H4 (cell line): Measurements from ENCODE around the gene CEP192. TPM values are rescaled to one million over a fixed set of nuclear protein-coding genes. Genes with fewer than 3 reads are reported as not detected.
"Not testable (repeated sequence)": the region's sequence is repeated elsewhere in the genome, so short reads cannot be mapped to it uniquely, and the experiment has no call there.

Experiments
- DNase-seq: peaks from one replicate; pipeline ENCODE4 v3.0.0-alpha.2; 2015; ENCODE audit warnings: low spot score
- total RNA-seq: library from RNA; depleted of rRNA; stranded (reverse); fragments of >200 nt; shearing (Covaris generic); gene quantifications from 2 replicates; pipeline ENCODE4 v1.2.3, GENCODE V29; 2014; rRNA removed

Gene CEP192, protein sequence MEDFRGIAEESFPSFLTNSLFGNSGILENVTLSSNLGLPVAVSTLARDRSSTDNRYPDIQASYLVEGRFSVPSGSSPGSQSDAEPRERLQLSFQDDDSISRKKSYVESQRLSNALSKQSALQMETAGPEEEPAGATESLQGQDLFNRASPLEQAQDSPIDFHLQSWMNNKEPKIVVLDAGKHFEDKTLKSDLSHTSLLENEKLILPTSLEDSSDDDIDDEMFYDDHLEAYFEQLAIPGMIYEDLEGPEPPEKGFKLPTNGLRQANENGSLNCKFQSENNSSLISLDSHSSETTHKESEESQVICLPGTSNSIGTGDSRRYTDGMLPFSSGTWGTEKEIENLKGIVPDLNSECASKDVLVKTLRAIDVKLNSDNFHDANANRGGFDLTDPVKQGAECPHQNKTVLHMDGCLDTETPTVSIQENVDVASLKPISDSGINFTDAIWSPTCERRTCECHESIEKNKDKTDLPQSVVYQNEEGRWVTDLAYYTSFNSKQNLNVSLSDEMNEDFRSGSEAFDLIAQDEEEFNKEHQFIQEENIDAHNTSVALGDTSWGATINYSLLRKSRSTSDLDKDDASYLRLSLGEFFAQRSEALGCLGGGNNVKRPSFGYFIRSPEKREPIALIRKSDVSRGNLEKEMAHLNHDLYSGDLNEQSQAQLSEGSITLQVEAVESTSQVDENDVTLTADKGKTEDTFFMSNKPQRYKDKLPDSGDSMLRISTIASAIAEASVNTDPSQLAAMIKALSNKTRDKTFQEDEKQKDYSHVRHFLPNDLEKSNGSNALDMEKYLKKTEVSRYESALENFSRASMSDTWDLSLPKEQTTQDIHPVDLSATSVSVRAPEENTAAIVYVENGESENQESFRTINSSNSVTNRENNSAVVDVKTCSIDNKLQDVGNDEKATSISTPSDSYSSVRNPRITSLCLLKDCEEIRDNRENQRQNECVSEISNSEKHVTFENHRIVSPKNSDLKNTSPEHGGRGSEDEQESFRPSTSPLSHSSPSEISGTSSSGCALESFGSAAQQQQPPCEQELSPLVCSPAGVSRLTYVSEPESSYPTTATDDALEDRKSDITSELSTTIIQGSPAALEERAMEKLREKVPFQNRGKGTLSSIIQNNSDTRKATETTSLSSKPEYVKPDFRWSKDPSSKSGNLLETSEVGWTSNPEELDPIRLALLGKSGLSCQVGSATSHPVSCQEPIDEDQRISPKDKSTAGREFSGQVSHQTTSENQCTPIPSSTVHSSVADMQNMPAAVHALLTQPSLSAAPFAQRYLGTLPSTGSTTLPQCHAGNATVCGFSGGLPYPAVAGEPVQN (N-terminal part only)
- total RNA-seq: 10.2 and 15.4 TPM in 2 replicates

DNA sequence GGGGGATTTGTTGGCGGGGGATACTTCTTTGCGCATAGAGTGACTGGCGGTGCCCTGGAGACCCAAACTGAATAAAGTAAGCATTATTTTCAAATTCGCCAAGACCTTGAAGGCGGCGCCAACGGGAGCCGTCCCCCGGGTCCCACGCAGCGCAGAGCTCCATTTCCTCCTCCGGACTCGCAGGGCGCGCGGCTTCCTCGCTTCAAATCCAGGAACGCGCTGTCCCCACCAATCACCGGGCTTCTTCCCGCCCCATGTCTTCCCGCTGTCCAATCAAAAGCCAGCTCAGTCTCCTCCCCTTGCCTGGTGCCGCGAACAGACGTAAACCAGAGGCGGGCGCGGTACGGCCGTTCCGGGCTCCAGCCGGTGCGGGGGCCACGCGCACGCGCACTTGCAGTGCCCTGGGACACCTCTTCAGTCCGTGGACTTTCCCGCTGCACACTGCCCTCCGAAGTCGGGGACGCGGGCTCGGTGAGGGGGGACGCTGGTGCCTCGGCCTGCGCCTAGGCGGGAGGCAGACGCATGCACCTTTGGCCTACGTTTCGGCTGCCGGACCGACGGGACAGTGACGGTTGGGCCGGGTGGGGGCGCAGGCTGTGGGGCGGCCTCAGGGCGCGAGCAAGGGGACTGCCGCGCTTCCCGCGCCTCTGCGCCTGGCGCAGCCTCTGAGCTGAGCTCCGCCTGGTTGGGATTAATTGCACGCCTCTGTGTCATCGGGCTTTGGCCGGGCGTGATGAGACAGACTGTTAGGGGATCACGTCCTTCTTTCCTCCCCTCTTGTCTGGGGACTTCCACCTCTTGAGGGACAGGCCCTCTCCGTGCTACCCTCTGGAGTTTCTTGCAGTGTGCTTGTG lies at the start of gene CEP192:
Gene CEP192, plus strand, starts transcription at position 396 of the 854 bp plus-strand sequence. CDS start 8,063 bp downstream, outside the sequence.
- peak; percentile 97 for DNase-seq

DNA sequence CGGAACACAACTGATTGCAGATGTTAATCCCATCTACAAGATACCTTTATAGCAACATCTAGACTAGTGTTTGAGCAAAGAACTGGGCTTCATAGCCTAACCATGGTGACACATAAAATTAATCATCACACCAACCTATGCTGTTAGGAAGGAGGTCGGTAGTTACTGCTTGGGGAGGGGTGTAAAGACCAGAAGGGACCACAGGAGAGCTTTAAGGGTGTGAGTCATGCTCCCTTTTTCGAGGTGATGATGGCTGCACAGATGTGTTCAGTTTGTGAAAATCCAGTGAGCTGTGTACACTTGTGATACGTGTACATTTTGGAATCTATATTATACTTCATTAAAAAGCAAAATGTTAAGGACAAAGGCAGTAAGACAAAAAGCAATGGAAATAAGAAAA lies 47.9 kb upstream of the CEP192 start:
- DNase-seq: no peak

DNA sequence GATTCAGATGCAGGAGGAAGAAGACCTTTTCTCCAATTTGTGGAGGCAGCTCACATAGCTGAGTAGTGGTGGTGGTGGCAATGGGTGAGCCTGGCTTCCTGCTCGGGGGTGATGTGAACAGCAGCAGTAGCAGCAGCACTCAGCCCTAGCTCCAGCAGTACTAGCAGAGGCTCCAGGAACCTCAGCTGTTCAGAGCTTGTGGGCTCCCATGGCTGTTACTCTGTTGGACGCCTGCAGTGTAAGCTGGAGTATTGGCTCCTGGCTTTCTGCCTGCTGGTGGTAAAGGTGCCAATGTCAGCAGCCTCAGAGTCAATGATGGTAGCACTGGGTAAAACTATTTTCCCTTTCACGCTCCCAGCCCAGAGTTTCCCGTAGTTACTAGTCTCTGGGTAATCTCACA lies 46.5 kb upstream of the CEP192 start:
- DNase-seq: peak; percentile 26

DNA sequence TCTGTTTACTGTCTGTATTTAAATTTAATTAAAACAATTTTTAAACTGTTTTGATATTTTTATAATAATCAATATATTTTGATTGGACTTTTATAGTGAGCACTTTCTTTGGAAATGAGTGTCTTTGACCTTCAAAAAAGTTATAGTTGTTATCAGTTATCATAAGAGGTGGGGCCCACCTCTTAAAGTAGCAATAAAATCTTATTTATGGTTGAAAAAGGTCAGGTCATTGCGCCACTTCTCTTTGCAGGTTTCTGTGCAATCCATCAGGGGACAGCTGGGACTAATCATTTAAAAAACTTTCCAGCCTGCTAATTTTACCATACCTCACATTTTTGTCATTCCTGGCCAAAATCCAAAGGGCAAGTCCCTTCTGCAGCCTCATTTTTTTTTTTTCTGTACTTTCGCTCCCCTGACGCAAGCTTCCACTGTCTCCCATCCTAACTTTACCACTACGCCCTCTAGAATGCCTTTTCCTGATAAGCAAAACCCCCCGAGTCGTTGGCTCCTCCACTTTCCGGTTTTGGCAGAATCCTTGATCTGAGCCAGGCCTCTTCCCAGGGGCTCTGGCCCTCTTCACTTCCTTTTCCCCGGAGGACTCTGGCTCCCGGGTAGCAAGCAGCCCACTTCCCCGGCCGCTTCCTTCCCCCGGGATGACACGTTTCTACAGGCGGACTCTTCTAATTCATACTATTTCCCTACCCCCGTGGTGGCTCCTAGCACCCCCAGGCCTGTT lies 44.4 kb upstream of the CEP192 start:
- peak; percentile 57 for DNase-seq

DNA sequence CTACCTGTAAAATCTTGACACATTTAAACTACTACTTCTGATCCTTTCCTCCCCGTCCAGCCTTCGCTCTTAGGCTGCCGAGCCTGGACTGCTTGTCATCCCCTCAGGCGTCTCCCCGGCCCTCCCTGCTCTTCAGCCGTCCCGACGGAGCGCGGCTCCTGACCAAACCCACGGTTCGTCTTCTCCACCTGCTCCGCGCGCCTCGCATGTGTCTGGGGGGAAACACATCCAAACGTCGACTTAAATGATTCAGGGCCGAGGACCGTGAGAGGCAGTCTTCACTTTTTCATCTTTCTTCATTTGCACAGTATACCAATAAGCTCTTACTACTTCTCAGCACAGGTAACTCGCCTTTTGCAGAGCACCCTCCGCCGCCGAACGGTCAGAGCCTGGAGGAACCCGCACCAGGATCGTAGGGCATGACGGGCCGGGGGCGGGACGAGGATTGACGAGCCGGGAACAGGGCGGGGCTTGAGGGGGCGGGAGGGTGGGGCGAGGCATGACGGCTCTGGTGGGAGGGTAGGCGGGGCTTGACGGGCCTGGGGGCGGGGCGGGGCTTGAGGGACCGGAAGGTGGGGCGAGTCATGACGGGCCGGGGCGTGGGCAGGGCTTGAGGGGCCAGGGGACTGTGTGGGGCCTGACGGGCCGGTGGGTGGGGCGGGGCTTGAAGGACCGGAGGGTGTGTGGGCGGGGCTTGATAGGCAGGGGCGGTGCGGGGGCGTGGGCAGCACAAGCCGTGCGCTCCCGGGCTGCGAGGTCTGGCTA lies 43.7 kb upstream of the CEP192 start, which contains the start of gene SEH1L:
Gene SEH1L, plus strand, starts transcription at position 727 of the 765 bp plus-strand sequence. CDS start 111 bp downstream, outside the sequence.
- peak; percentile 91 for DNase-seq

DNA sequence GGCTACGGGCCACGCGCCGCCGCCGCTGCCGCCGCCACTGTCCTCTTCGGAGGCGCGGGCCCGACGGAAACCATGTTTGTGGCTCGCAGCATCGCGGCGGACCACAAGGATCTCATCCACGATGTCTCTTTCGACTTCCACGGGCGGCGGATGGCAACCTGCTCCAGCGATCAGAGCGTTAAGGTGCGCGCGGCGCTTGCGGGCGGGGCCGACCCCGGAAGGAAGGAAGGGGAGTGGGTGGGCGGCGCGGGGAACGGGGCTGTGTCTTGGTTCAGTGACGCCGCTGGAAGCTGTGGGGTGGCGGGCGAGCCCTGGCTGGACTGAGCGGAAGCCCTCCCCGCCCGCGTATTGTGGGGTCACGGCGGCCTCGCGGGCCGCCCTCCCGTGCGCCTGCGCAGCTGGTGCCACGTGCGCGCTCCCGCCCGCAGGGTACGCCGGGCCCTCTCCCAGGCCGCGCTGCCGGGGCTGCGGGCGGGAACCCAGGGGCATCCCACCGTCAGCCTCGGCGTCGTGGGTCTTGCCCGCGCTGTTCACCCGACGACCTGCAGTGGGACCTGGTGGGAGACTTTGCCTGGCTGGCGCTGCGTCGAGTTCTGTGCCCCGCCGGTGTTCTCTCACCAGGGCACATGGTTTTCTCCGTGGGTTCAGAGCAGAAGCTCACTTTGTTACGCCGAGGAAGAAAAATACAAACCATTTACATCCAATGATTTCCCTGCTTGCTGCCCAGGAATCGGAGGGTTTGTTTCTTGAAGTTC lies 42.9 kb upstream of the CEP192 start:
- peak; percentile 91 for DNase-seq

DNA sequence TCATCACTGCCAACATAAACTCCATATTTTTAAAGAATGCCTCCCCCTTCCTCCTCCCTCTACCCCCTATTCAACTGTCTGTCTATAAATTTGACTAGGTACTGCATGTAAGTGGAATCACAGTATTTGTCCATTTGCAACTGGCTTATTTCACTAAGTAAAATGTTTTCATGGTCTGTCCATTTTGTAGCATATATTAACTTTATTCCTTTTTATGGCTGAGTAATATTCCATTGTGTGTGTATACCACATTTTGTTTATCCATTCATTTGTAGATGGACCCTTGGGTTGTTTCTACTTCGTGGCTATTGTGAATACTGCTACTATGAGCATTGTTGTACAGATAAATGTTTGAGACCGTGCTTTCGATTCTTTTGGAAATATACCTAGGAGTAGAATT lies 32.7 kb upstream of the CEP192 start:
- DNase-seq: no peak

DNA sequence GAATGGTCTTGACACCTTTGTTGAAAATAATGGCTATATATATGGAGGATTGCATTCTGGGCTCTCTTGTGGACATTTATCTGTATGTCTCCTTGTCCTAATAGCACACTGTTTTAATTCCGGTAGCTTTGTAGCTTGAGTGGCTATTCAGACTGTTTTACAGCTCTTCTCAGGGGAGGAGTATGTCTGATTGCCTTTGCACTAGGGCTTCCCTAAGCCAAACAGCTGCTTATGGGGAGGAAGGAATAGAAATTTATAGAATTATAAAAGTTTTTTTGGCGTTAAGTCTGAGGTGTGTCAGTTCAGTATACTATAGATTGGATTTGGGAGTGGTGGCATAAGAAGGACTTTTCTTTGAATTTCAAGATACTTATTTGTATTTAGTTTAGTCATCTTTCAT lies 30.8 kb upstream of the CEP192 start:
- DNase-seq: no peak

DNA sequence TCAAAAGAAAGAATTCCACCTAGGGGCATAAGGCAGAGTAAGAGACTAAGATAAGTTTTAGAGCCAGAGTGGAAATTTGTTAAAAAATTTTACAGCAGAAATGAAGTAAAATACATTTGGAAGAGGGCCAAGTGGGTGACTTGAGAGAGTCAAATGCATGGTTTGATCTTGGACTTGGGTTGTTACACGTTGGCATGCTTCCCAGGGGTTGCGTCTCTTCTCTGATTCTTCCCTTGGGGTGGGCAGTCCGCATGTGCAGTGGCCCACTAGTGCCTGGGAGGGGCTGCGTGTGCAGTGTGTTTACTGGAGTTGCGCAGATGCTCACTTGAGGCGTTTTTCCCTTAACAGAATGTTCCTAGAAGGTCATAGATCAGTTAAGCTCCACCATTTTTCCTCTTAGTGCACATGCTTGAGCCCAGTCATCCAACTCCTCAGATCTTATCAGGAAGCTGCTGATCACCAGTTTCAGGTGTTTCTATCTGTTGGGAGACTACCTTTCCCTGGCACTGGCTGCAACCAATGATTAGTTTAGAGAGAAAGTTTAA lies 30.2 kb upstream of the CEP192 start:
- DNase-seq: no peak

DNA sequence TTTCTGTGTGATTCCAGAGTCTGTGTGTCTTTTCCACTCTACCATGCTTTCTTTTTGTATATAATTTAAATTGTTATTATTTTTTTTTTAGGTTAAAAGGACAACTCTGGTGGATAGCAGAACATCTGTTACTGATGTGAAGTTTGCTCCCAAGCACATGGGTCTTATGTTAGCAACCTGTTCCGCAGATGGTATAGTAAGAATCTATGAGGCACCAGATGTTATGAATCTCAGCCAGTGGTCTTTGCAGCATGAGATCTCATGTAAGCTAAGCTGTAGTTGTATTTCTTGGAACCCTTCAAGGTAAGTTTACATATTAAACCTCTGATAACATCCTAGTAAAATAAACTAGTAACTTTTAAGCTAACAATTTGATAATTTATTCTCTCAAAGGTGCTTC lies 28.1 kb upstream of the CEP192 start:
- DNase-seq: no peak

DNA sequence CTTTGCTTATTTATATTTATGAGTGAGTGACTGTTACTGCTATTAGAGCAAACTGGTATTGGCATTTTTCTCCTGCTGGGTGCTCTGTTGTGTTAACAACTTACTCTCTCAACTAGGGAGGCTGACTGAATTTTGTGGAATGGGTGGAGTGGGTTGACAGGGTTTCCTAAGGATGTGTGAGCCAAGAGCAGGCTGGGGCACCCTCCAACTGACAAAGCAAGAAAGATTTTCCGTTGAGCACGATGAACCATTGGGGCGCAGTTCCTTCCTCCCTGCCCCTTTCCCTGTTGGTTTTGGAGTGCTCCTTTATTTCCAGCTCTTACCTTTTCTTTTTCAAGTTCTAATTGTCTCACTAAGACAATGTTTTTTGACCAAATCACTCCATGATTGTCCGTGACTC lies 23.0 kb upstream of the CEP192 start:
- no peak for DNase-seq

DNA sequence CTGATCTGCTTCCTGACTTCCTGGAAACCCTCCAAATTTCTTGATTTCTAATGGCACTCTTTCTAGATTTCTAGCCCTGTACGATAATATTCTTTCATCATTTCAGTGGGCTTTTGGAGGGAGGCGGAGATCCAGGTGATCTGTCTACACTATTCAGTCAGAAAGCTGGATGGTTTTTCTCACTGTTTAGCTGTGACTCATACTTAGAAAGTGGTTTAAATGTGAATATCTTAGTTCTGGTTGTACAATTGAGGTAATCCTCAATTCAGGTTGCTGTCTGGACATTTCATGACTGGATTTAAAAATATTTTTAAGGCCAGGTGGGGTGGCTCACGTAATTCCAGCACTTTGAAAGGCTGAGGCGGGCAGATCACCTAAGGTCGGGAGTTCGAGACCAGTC lies 22.5 kb upstream of the CEP192 start:
- DNase-seq: no peak

DNA sequence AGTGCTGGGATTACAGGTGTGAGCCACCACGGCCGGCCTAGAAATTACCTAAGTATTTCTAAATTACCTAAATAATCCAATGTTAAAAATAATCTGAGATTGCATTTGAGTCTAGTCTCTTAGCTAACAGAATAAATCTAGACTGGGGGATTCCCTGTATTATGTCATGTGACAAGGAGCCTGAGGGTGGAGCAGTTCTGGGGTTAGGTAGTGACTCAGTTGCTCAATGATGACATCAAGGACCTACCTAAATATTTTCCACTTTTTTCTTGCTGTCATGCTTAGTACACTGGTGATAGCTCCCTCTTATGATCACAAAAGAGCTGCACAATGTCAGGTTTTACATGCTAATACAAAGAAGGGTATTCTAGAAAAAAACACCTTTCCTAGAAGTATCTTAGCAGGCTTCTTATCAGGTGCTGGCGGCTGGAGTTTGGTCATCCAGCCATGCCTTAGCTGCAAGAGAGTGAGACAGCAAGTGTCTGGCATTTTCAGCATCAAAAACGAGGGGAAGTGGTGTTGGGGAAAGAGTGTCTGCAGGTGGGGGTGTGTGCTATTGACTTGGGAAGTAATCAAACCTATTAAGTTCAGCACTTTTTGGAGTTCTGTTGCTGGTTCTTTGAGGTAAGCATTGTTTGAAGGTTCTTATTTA lies 17.5 kb upstream of the CEP192 start:
- DNase-seq: no peak

DNA sequence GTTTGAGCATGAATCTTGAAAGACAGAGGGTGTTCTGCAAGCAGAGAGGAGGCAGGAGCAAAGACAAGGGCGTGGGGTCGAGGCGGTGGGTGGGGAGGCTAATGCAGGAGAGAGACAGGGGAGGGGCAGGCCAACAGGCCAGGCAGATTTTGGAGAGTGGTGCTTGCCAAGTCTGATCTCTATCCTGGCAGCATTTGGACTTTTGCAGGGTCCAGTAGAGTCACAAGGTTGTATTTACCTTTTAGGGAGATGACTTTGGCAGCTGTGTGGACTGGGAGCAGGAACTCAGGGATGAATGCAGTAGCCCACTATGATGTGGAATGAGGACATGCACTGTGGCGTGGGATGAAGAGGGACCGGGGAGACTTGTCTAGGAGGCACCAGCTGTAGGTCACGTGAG lies 15.7 kb upstream of the CEP192 start:
- DNase-seq: no peak

DNA sequence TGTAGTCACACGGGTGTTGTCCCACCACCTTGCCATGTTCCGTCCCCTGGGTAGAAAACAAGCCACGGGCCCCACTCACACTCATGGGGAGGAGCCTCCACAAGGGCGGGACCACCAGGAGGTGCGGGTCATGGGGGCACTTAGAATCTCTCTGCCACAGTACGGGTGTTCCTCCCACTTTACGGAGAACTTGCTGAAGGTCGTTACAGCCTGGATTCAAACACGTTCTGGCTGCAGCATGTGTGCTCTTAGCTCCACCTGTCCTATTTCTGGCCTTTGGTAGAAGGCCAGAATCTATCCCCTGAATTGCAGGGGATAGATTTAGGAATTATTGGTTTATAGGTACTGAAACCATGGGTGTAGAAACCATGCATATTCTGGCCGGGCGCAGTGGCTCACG lies 14.9 kb upstream of the CEP192 start:
- no peak for DNase-seq

DNA sequence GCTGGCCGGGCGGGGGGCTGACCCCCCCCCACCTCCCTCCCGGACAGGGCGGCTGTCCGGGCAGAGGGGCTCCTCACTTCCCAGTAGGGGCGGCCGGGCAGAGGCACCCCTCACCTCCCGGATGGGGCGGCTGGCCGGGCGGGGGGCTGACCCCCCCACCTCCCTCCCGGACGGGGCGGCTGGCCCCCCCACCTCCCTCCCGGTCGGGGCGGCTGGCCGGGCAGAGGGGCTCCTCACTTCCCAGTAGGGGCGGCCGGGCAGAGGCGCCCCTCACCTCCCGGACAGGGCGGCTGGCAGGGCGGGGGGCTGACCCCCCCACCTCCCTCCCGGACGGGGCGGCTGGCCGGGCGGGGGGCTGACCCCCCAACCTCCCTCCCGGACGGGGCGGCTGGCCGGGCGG lies 11.1 kb upstream of the CEP192 start:
- DNase-seq: not testable (repeated sequence)

DNA sequence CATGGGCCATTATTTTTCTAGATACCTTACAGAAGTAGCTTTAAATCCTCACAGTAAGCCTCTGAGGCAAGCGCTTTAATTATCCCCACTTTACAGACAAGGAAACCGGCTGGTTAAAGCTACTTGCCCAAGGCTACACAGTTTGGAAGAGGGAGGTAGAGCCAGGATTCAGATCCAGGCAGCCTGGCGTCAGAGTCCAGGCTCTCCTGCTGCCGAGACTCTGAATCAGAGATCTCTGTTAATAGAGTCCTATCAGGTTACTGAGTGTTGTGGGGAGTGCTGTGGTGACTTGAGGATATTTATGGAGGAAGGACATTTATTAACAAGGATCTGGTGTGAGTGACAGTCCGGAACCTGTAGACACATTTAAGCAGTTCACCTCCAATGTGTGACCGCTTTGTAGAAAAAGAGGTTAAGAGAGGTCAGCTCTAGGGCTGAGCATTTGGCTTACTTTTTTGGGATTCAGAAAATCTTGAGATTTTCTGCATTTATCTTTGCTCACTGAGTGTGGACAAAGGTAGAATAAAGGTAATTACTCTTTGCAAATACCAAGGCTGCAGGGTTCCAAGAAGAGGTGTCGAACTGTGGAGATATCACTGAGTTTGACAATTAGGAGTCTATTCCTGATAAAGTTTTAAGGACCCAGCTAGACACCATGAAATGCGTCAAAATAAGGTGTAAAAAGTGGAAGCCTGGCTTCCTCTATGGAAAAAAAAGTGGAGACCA lies 1.6 kb upstream of the CEP192 start:
- no peak for DNase-seq
